ENCODE results near the gene SULT1E1.

DNA sequence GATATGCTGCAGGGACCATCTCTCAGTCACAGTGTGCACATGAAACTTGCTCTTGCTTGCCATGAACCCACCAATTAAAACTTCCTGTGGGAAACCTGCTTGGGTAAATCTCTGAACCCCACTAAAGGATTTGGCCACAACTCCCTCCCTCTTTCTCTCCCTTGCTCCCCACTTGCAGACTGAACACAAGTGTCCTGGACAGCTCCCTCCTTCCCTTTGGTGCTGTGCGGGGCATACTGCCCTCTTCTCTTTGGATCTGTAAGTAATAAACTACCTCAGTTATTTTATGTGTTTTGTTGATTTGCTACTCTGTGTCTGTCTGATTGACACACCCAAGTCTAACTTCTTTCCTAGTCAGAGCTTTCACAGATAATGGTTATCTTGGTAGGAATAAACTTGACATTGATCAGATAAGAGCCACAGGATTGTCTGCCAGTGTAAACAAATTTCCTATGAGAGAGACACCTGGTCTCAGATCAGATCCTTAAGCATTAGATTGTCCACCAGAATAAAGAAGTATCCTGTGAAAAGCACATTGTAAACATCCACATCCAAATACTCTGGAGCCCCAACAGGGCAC lies 41.8 kb downstream of the SULT1E1 start:
- TF ChIP-seq, protein P1, sequence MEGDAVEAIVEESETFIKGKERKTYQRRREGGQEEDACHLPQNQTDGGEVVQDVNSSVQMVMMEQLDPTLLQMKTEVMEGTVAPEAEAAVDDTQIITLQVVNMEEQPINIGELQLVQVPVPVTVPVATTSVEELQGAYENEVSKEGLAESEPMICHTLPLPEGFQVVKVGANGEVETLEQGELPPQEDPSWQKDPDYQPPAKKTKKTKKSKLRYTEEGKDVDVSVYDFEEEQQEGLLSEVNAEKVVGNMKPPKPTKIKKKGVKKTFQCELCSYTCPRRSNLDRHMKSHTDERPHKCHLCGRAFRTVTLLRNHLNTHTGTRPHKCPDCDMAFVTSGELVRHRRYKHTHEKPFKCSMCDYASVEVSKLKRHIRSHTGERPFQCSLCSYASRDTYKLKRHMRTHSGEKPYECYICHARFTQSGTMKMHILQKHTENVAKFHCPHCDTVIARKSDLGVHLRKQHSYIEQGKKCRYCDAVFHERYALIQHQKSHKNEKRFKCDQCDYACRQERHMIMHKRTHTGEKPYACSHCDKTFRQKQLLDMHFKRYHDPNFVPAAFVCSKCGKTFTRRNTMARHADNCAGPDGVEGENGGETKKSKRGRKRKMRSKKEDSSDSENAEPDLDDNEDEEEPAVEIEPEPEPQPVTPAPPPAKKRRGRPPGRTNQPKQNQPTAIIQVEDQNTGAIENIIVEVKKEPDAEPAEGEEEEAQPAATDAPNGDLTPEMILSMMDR (IDR thresholded peaks at IDR 0.05), result no peak
- no peak for TF ChIP-seq POLR2A (IDR thresholded peaks at IDR 0.05)

Measured in vagina (tissue), 2 donors.